GM10847 (cell line): Measurements from ENCODE around the gene HSPB2.

ENCODE experiments used
- POLR2A ChIP-seq: IDR thresholded peaks from 2 replicates; pipeline ENCODE4 v1.6.1; 2011; ENCODE audit not compliant: insufficient read length; ENCODE audit errors: extremely low read depth

The HSPB2 gene

DNA sequence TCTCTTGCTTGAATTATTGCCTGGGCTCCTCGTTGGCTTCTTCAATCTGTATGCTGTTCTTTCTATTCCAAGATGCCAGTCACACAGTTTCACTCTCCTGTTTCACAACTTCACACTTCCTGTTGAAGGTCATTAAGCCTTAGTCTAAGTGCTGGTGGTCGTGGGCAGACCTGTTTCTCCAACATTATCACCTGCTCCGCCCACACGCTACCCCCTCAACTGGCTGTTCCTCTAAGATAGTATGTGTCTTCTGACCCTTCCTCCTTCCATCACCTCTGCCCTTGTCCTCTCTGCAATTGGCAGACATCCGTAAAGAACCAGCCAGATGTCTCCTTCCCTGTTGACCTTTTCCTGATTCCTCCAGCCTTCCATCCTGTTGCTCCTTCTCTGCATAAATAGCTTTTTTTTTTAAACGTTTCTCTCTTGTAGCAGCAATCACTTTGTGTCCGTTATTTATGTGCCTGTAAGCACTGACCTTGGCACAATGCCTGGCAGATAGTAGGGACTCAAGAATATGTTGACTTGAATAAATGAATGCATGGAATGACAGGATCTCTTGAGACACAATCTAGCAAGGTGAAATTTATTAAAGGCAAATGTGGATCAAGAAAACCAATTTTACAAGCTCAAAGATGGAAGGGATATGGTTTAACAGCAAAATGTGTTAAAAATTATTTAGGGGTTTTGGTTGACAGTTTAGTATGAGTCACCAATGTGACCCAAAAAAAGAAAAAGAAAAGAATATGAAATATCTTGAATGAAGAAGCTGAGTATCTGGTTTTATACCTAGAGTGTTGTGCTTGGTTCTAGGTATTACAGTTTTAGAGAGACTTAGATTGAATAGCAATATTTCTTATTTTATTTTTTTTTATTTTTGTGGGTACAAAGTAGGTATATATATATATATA, 37.2 kb downstream of the HSPB2 start:
- TF ChIP-seq POLR2A = no peak

DNA sequence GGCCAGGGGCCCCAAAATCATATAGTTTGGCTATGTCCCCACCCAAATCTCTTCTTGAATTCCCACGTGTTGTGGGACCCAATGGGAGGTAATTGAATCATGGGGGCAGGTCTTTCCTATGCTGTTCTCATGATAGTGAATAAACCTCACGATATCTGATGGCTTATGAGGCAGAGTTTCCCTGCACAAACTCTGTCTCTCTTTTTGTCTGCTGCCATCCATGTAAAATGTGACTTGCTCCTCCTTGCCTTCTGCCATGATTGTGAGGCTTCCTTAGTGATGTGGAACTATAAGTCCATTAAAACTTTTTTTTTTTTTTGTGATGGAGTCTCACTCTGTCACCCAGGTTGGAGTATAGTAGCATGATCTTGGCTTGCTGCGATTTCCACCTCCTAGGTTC, 39.0 kb downstream of the HSPB2 start:
- TF ChIP-seq POLR2A = no peak

DNA sequence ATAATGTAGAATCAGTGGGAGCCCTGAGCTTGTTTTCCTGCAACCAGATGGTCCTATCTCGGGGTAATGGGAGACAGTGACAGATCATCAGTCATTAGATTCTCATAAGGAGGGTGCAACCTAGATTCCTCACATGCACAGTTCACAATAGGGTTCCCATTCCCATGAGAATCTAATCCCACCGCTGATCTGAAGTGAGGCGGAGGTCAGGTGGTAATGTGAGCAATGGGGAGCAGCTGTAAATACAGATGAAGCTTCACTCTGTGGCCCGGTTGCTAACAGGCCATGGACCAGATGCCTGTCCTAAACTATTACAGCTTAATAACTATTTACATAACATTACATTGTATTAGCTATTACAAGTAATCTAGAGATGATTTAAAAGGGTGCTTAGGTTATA, 41.6 kb downstream of the HSPB2 start:
- no peak for TF ChIP-seq POLR2A

DNA sequence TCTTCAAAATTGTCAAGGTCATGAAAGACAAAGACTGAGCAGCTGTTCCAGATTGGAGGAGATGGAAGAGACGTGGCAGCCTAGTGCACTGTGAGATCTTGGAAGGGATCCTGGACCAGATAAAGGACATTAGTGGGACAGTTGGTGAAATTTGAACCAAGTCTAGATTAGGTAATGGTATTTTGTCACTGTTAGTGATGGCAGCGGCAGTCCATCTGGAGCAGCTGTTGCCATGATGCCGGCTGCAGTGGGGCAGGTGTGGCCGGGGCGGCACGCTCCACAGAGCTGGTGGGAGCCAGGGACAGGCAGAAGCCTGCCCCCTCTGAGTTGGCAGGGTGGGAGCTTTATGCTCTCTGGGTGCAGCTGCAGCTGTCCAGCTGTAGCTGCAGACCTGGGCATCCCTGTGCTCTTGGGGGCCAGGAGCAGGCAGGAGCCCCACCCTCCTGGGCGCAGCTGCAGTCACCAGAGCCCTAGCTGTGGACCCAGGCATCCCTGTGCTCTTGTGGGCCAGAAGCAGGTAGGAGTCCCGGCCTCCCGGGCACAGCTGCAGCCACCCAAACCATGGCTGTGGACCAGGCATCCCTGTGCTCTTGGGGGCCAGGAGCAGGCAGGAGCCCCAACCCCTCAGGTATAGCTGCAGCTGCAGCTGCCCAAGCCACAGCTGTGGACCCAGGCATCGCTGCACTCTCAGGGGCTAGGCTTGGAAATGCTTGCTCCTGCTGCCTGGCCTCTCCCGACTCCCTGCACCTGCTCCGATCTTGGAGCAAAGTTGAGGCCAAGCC, 45.3 kb downstream of the HSPB2 start:
- TF ChIP-seq POLR2A = no peak

DNA sequence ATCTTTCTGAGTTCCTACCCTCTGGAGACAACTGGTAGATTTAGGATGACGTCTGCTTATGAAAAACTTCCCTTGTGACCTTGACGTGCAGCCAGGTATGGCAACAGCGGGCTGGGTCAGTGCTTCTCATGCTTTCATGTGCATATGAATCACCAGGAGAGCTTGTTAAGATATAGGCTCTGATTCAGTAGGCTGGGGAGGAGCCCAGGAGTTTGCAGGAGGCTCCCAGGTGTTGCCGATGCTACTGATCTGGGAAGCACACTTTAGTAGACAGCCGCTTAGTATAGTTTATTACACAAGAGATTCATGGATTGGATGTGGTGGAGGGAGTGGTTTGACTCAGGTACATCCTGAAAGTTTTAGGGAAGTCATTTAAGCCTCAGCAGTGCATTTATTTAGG, 48.4 kb downstream of the HSPB2 start:
- no peak for TF ChIP-seq POLR2A

DNA sequence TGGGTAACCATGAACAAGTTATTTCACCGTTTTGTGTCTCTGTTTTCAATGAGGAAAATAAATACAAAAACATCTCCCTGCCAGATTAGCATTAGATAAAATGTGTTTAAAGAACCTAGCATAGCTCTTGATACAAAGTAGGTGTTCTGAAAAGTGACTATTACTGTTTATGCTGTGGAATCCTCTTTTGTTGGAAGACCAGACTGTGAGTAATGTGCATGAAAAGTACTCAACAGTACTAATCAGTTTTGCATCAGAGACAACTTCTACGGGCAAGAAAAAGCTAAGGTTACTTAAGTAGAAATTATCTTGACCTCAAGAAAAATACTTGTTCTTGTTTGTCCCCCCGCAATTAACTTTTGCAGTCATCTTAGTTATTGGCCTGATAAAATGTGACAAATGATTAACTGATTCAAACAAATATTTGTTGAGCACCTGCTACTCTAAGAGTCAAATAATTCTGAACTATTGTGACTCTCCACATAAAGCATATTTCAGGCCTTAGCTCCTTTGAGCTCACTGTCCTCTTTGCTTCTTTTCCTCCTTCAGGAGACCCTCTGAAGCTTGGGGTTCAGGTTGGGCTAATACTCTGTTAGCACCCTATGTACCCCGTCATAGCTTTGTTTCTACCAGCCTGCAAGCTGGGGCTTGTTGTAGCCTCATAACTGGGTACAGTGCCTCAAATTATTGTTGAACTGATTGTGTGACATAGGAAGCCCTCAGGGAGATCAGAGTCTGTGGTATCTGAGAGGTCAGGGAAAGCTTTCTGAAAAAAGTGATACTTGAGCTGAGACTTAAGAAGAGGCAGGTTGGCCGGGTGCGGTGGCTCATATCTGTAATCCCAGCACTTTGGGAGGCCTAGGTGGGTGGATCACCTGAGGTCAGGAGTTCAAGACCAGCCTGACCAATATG, 49.1 kb downstream of the HSPB2 start:
- TF ChIP-seq POLR2A = no peak
